A673 (cell line): Measurements from ENCODE around the gene CR1.

ENCODE experiments used
- EZH2 ChIP-seq: fragments of 200-600 bp; sonication (generic); IDR thresholded peaks from 2 replicates; pipeline ENCODE4 v1.6.1; 2017; ENCODE audit warnings: borderline replicate concordance, low read depth, mild to moderate bottlenecking, mixed read lengths, antibody characterized with exemption, low read length; ENCODE audit not compliant: poor library complexity, severe bottlenecking
- TF ChIP-seq, protein P1 (sequence below): fragments of 300-800, 200-600 bp; sonication (generic); conservative IDR thresholded peaks from 2 replicates; pipeline ENCODE4 v1.5.1; 2017; ENCODE audit warnings: low read depth, mild to moderate bottlenecking, antibody characterized with exemption, low read length, moderate library complexity, mixed read lengths

GRCh38 chr1:207603777-207604176 lies 107.8 kb downstream of the CR1 start:
- no peak for TF ChIP-seq EZH2
- TF ChIP-seq, protein P1, sequence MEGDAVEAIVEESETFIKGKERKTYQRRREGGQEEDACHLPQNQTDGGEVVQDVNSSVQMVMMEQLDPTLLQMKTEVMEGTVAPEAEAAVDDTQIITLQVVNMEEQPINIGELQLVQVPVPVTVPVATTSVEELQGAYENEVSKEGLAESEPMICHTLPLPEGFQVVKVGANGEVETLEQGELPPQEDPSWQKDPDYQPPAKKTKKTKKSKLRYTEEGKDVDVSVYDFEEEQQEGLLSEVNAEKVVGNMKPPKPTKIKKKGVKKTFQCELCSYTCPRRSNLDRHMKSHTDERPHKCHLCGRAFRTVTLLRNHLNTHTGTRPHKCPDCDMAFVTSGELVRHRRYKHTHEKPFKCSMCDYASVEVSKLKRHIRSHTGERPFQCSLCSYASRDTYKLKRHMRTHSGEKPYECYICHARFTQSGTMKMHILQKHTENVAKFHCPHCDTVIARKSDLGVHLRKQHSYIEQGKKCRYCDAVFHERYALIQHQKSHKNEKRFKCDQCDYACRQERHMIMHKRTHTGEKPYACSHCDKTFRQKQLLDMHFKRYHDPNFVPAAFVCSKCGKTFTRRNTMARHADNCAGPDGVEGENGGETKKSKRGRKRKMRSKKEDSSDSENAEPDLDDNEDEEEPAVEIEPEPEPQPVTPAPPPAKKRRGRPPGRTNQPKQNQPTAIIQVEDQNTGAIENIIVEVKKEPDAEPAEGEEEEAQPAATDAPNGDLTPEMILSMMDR = no peak
